Suprapubic skin (tissue), 4 donors: ENCODE data around the gene LYSMD2. TPM values are rescaled to one million over a fixed set of nuclear protein-coding genes. Genes with fewer than 3 reads are reported as not detected.

Experiments
- DNase-seq, 2 donors: peaks; one replicate each; pipeline ENCODE4 v3.0.0-alpha.2; 2019; ENCODE audit warnings: low spot score in 2 of 2
- H3K27ac ChIP-seq: fragments of 200-600 bp; sonication (generic); one replicate; pipeline ENCODE4 v1.5.1; 2019
- H3K27me3 ChIP-seq: fragments of 200-600 bp; sonication (generic); one replicate; pipeline ENCODE4 v1.5.1; 2019
- H3K36me3 ChIP-seq: fragments of 200-600 bp; sonication (generic); one replicate; pipeline ENCODE4 v1.5.1; 2019
- H3K4me1 ChIP-seq: fragments of 200-600 bp; sonication (generic); one replicate; pipeline ENCODE4 v1.5.1; 2019
- H3K4me3 ChIP-seq: fragments of 200-600 bp; sonication (generic); one replicate; pipeline ENCODE4 v1.5.1; 2019; ENCODE audit warnings: mild to moderate bottlenecking
- H3K9me3 ChIP-seq: fragments of 200-600 bp; sonication (generic); one replicate; pipeline ENCODE4 v1.5.1; 2019
- CTCF ChIP-seq, 2 donors: fragments of 200-600 bp in 1 of 2; fragments of 450-650 bp in 1 of 2; sonication (generic) in 1 of 2; IDR thresholded peaks; one replicate each; pipeline ENCODE4 v1.5.1; 2016 to 2019; ENCODE audit warnings: antibody characterized with exemption in 2 of 2, mild to moderate bottlenecking in 1 of 2, moderate library complexity in 1 of 2
- EP300 ChIP-seq: sonication (generic); formaldehyde crosslinking; IDR thresholded peaks from one replicate; pipeline ENCODE4 v1.6.1; 2017; ENCODE audit warnings: antibody characterized with exemption
- POLR2A ChIP-seq, 2 donors: fragments of 450-650 bp; IDR thresholded peaks; one replicate each; pipeline ENCODE4 v1.6.1; 2017; ENCODE audit warnings: antibody characterized with exemption in 2 of 2, mild to moderate bottlenecking in 2 of 2, moderate library complexity in 2 of 2
- POLR2AphosphoS5 ChIP-seq, 3 donors: sonication (generic); formaldehyde crosslinking; IDR thresholded peaks; one replicate each; pipeline ENCODE4 v1.6.1; 2017; ENCODE audit warnings: antibody characterized with exemption in 3 of 3
- WGBS: methylation state at CpG from one replicate; pipeline ENCODE4 v1.1.5; 2018; 5-methylcytosine and 5-hydroxymethylcytosine counted together
- total RNA-seq, 4 donors: library from RNA; depleted of rRNA; stranded (reverse); fragments of >200 nt; gene quantifications; one replicate each; pipeline ENCODE4 v1.1.0, GENCODE V29; 2016

Gene LYSMD2
- total RNA-seq, 4 donors from 2014 or later = 8.8 to 16.1 (median 10.2) TPM

- 49% methylated on average over 2 of the region's 2 CpGs for WGBS
- H3K27me3 ChIP-seq = peaks cover 25% of the 10 kb centered on the region
- no peak overlapping the region for H3K27ac ChIP-seq
- no peaks in the 10 kb centered on the region for H3K36me3 ChIP-seq
- TF ChIP-seq CTCF (IDR thresholded peaks at IDR 0.05) = no peak
- TF ChIP-seq EP300 = no peak
- no peak for TF ChIP-seq POLR2AphosphoS5 (IDR thresholded peaks at IDR 0.05)
- TF ChIP-seq POLR2A (IDR thresholded peaks at IDR 0.05) = no peak
- no peaks in the 10 kb centered on the region for H3K9me3 ChIP-seq
- peaks cover 7% of the 10 kb centered on the region for H3K4me1 ChIP-seq
- DNase-seq = no peak
- H3K4me3 ChIP-seq = no peak overlapping the region
Measured at GRCh38 chr15:51680321-51680720, 57.1 kb downstream of the LYSMD2 start.

- TF ChIP-seq CTCF (IDR thresholded peaks at IDR 0.05) (no peak), EP300 (no peak), POLR2AphosphoS5 (IDR thresholded peaks at IDR 0.05) (no peak), POLR2A (IDR thresholded peaks at IDR 0.05) (no peak)
- DNase-seq = no peak
- Histone ChIP-seq H3K4me3 (no peak overlapping the region), H3K9me3 (no peaks in the 10 kb centered on the region), H3K4me1 (peaks cover 7% of the 10 kb centered on the region), H3K27me3 (peaks cover 24% of the 10 kb centered on the region), H3K36me3 (no peaks in the 10 kb centered on the region), H3K27ac (no peak overlapping the region)
- 68% methylated on average over 2 of the region's 2 CpGs for WGBS
Measured at GRCh38 chr15:51678096-51678495, 59.4 kb downstream of the LYSMD2 start.

- Histone ChIP-seq H3K27me3 (peaks cover 21% of the 10 kb centered on the region), H3K9me3 (no peaks in the 10 kb centered on the region), H3K36me3 (no peaks in the 10 kb centered on the region), H3K27ac (no peak overlapping the region), H3K4me3 (no peak overlapping the region), H3K4me1 (peaks cover 7% of the 10 kb centered on the region)
- 75% methylated on average over 2 of the region's 2 CpGs for WGBS
- no peak for TF ChIP-seq POLR2A (IDR thresholded peaks at IDR 0.05)
- TF ChIP-seq CTCF (IDR thresholded peaks at IDR 0.05) = no peak
- no peak for TF ChIP-seq POLR2AphosphoS5 (IDR thresholded peaks at IDR 0.05)
- no peak for TF ChIP-seq EP300
- DNase-seq = no peak
Measured at GRCh38 chr15:51677452-51677851, 60.0 kb downstream of the LYSMD2 start.

DNA sequence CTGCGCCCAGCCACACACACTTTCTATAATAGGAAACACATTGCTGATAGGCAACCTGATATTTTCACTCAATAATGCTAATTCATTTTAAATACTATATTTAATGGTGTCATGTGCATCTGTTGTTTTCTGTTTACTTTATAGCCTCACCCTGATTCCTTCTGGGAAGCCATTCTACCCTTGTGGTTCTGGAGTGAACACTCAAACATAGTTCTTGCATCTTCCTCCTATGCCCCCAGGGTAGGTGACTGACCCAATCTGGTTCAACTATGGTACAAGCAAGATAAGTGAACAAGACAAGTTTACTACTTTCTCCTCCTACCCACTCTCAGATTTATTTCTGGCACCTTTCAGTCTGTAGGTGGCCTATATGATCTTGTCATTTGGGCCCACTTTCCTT, 60.4 kb downstream of the LYSMD2 start:
- TF ChIP-seq POLR2AphosphoS5 (IDR thresholded peaks at IDR 0.05) (no peak), POLR2A (IDR thresholded peaks at IDR 0.05) (no peak), CTCF (IDR thresholded peaks at IDR 0.05) (no peak), EP300 (no peak)

GRCh38 chr15:51675234-51675633, 62.2 kb downstream of the LYSMD2 start:
- no peaks in the 10 kb centered on the region for H3K36me3 ChIP-seq
- DNase-seq = no peak
- no peak overlapping the region for H3K27ac ChIP-seq
- H3K9me3 ChIP-seq = no peaks in the 10 kb centered on the region
- TF ChIP-seq CTCF (IDR thresholded peaks at IDR 0.05) (no peak), POLR2AphosphoS5 (IDR thresholded peaks at IDR 0.05) (no peak), POLR2A (IDR thresholded peaks at IDR 0.05) (no peak), EP300 (no peak)
- H3K4me3 ChIP-seq = no peak overlapping the region
- H3K4me1 ChIP-seq = no peaks in the 10 kb centered on the region
- 67% methylated on average over 1 of the region's 1 CpG for WGBS
- H3K27me3 ChIP-seq = peaks cover 19% of the 10 kb centered on the region

More for the DNA sequence above, 60.4 kb downstream of the LYSMD2 start:
- peaks cover 7% of the 10 kb centered on the region for H3K4me1 ChIP-seq
- H3K27ac ChIP-seq = no peak overlapping the region
- no peaks in the 10 kb centered on the region for H3K36me3 ChIP-seq
- peaks cover 25% of the 10 kb centered on the region for H3K27me3 ChIP-seq
- no peak overlapping the region for H3K4me3 ChIP-seq
- DNase-seq = no peak
- H3K9me3 ChIP-seq = no peaks in the 10 kb centered on the region
- 91% methylated on average over 1 of the region's 1 CpG for WGBS

Other genes starting within 250 kb of the LYSMD2 start
- 10 to 100 TPM in 2 of 4 donors, 1 to 10 TPM in 2; 4.1 to 32.9 (median 8.3) TPM for gene DMXL2, start 114.9 kb downstream of the LYSMD2 start, total RNA-seq
- gene SCG3, start 56.2 kb downstream of the LYSMD2 start, total RNA-seq = not detected
- 10 to 100 TPM in 2 of 4 donors, 1 to 10 TPM in 2; 7.8 to 18.7 (median 9.5) TPM for gene TMOD2, start 13.9 kb upstream of the LYSMD2 start, total RNA-seq
- gene TMOD3, start 92.0 kb upstream of the LYSMD2 start, total RNA-seq = 10 to 100 TPM; 31.2 to 37.4 (median 36.7) TPM
- gene LEO1, start 234.1 kb upstream of the LYSMD2 start, total RNA-seq = 10 to 100 TPM; 26.2 to 30.2 (median 28.4) TPM